K562 (cell line): ENCODE measurements around the gene RAD51D. TPM values are rescaled to one million over a fixed set of nuclear protein-coding genes. Genes with fewer than 3 reads are reported as not detected.

Experiments used
- BRD4 ChIP-seq: fragments of 200-600 bp; sonication (generic); IDR thresholded peaks from 2 replicates; pipeline ENCODE4 v1.6.1; 2017; ENCODE audit warnings: inconsistent platforms
- CTBP1 ChIP-seq: fragments of 450-650 bp; IDR thresholded peaks from 2 replicates; pipeline ENCODE4 v1.6.1; 2016; ENCODE audit warnings: borderline replicate concordance
- MLLT1 ChIP-seq, 2 experiments: fragments of 450-650 bp; IDR thresholded peaks; 2 replicates each; pipeline ENCODE4 v1.6.1; 2016
- NFIC ChIP-seq: fragments of 450-650 bp; IDR thresholded peaks from 2 replicates; pipeline ENCODE4 v1.6.1; 2017; ENCODE audit warnings: mild to moderate bottlenecking, inconsistent platforms
- POLR2AphosphoS2 ChIP-seq: IDR thresholded peaks from 2 replicates; pipeline ENCODE4 v1.6.1; 2012; ENCODE audit warnings: low read length, improper control_type of control experiment
- POLR2AphosphoS5 ChIP-seq: IDR thresholded peaks from 2 replicates; pipeline ENCODE4 v1.6.1; 2011; ENCODE audit warnings: mild to moderate bottlenecking, low read depth, low read length, moderate library complexity; ENCODE audit not compliant: control insufficient read depth, insufficient read depth
- RAD21 ChIP-seq, 2 experiments: fragments of 250-450 bp in 1 of 2; fragments of 450-650 bp in 1 of 2; sonication (Bioruptor Pico) in 1 of 2; formaldehyde crosslinking in 1 of 2; IDR thresholded peaks in 1 of 2; conservative IDR thresholded peaks in 1 of 2; 2 replicates each; pipeline versions ENCODE4 v1.4.0 to v1.8.0; 2020 to 2022; ENCODE audit warnings: mild to moderate bottlenecking in 2 of 2, moderate library complexity in 1 of 2
- SIX5 ChIP-seq, 2 experiments: IDR thresholded peaks; 2 replicates each; pipeline ENCODE4 v1.6.1; 2011; ENCODE audit warnings: low read length in 2 of 2, borderline replicate concordance in 1 of 2, low read depth in 1 of 2, mild to moderate bottlenecking in 1 of 2, moderate library complexity in 1 of 2; ENCODE audit not compliant: insufficient read depth in 1 of 2
- SMAD4 ChIP-seq: fragments of 250-450 bp; sonication (Bioruptor Pico); conservative IDR thresholded peaks from 2 replicates; pipeline ENCODE4 v1.8.0; 2021; ENCODE audit warnings: inconsistent platforms, mild to moderate bottlenecking, moderate library complexity
- SP1 ChIP-seq: sonication (generic); formaldehyde crosslinking; IDR thresholded peaks from 2 replicates; pipeline ENCODE4 v1.8.1; 2022; ENCODE audit warnings: mild to moderate bottlenecking, missing genetic modification reagents
- TAL1 ChIP-seq: fragments of 450-650 bp; IDR thresholded peaks from 2 replicates; pipeline ENCODE4 v1.6.1; 2016; ENCODE audit warnings: mild to moderate bottlenecking
- ZNF121 ChIP-seq: sonication (generic); formaldehyde crosslinking; conservative IDR thresholded peaks from 2 replicates; pipeline ENCODE4 v1.8.0; 2022; ENCODE audit warnings: missing genetic modification reagents
- ZNF24 ChIP-seq: fragments of 450-650 bp; IDR thresholded peaks from 2 replicates; pipeline ENCODE4 v1.6.1; 2016
- ZNF354B ChIP-seq: fragments of 250-450 bp; sonication (Bioruptor Pico); IDR thresholded peaks from 2 replicates; pipeline ENCODE4 v1.4.0; 2020
- ZNF431 ChIP-seq: sonication (generic); formaldehyde crosslinking; IDR thresholded peaks from 2 replicates; pipeline ENCODE4 v1.8.0; 2022; ENCODE audit warnings: mild to moderate bottlenecking, missing genetic modification reagents
- ZNF589 ChIP-seq: fragments of 200-800 bp; sonication (Bioruptor generic); IDR thresholded peaks from 2 replicates; pipeline ENCODE4 v1.6.1; 2016; ENCODE audit warnings: low read depth, missing genetic modification characterization, missing compliant biosample characterization
- polyA plus RNA-seq, 8 experiments: library from polyadenylated mRNA; depleted of rRNA in 4 of 8; stranded (reverse) in 5 of 8; unstranded in 3 of 8; fragments of >200 nt; fragmentation: Nextera tagmentation in 2 of 8; fragmentation: Illumina TruSeq in 1 of 8; extraction: Ambion mirVana in 2 of 8; extraction: Trizol in 1 of 8; gene quantifications; 2 replicates each; pipeline versions ENCODE4 v1.2.1 to v1.2.3, GENCODE V29; 2011 to 2014; ENCODE audit warnings: inconsistent platforms in 1 of 8, missing spikeins in 1 of 8
- total RNA-seq, 7 experiments: library from RNA; depleted of rRNA in 6 of 7; stranded (reverse); fragments of >200 nt in 6 of 7; fragmentation: Illumina TruSeq in 2 of 7; extraction: Trizol in 2 of 7; gene quantifications; 2 replicates each; pipeline versions ENCODE4 v1.2.1 to v1.2.3, GENCODE V29; 2011 to 2021; ENCODE audit warnings: low replicate concordance in 1 of 7
- TF ChIP-seq, protein P1 (sequence below): sonication (generic); formaldehyde crosslinking; IDR thresholded peaks from 2 replicates; pipeline ENCODE4 v1.8.0; 2022; ENCODE audit warnings: mild to moderate bottlenecking, missing genetic modification reagents
- TF ChIP-seq, protein P2 (sequence below): fragments of 450-650 bp; conservative IDR thresholded peaks from 2 replicates; pipeline ENCODE4 v1.6.1; 2016; ENCODE audit warnings: missing genetic modification characterization, low read depth, mild to moderate bottlenecking, control low read depth, missing compliant biosample characterization

RAD51D gene
- total and polyA plus RNA-seq, 9 of the 15 experiments (the other 6 are each of a cell fraction or from before 2014, with no cell fraction given) = 2.2 to 16.9 (median 8.7) TPM

DNA sequence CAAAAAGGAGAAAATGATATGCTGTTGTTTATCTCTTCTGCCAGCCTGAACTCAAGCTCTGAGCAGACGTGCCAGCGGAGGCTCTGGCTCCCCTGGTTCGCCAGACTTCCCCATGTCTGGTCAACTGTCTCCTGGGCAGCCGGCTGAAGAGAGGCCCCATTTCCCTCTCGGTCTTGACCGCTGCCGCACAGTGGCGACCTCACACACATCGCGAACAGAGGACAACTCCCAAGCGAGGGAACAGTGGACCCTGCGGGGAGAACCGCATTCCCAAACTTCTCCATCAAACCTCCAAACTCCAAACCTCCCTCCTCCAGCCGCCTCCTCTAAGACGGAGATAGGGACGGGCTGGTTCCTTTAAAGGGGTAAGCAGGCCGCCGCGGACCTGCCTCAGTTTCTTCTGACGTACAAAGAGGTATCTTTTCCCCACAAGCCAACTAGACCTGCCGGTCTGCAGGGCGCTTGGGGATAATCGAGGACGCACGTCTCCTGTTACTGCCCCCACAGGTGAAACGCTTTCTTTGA, 31.2 kb downstream of the RAD51D start (continued):
- TF ChIP-seq POLR2AphosphoS2 (no peak), ZNF431 (CRISPR knock-in tag) (no peak), MLLT1 (IDR thresholded peaks at IDR 0.05) (peak in 1 of 2 experiments; percentile 6; a peak in 1 of 4 replicates), NFIC (no peak), SMAD4 (peak; percentile 48; the same call in 1 of the 2 replicates), ZNF24 (0 out of 2 replicates have a peak, but pooled peaks have one; percentile 14), POLR2AphosphoS5 (no peak; the same call in 1 of the 2 replicates), SP1 (CRISPR knock-in tag) (0 out of 2 replicates have a peak, but pooled peaks have one; percentile 2), SIX5 (IDR thresholded peaks at IDR 0.05; ENCODE audit: borderline replicate concordance in 1 of 2, insufficient read depth in 1 of 2, low read depth in 1 of 2, low read length in 2 of 2) (no peak), ZNF121 (CRISPR knock-in tag) (no peak), RAD21 (CRISPR knock-in tag; conservative IDR thresholded peaks at IDR 0.05 in 1 of 2, IDR thresholded peaks at IDR 0.05 in 1 of 2) (no peak), CTBP1 (peak; percentile 42; the same call in 1 of the 2 replicates), BRD4 (0 out of 2 replicates have a peak, but pooled peaks have one; percentile 32), TAL1 (no peak), ZNF589 (CRISPR knock-in tag) (no peak), ZNF354B (CRISPR knock-in tag) (no peak)
- TF ChIP-seq, protein P1, sequence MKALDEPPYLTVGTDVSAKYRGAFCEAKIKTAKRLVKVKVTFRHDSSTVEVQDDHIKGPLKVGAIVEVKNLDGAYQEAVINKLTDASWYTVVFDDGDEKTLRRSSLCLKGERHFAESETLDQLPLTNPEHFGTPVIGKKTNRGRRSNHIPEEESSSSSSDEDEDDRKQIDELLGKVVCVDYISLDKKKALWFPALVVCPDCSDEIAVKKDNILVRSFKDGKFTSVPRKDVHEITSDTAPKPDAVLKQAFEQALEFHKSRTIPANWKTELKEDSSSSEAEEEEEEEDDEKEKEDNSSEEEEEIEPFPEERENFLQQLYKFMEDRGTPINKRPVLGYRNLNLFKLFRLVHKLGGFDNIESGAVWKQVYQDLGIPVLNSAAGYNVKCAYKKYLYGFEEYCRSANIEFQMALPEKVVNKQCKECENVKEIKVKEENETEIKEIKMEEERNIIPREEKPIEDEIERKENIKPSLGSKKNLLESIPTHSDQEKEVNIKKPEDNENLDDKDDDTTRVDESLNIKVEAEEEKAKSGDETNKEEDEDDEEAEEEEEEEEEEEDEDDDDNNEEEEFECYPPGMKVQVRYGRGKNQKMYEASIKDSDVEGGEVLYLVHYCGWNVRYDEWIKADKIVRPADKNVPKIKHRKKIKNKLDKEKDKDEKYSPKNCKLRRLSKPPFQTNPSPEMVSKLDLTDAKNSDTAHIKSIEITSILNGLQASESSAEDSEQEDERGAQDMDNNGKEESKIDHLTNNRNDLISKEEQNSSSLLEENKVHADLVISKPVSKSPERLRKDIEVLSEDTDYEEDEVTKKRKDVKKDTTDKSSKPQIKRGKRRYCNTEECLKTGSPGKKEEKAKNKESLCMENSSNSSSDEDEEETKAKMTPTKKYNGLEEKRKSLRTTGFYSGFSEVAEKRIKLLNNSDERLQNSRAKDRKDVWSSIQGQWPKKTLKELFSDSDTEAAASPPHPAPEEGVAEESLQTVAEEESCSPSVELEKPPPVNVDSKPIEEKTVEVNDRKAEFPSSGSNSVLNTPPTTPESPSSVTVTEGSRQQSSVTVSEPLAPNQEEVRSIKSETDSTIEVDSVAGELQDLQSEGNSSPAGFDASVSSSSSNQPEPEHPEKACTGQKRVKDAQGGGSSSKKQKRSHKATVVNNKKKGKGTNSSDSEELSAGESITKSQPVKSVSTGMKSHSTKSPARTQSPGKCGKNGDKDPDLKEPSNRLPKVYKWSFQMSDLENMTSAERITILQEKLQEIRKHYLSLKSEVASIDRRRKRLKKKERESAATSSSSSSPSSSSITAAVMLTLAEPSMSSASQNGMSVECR (CRISPR knock-in tag) = no peak
- TF ChIP-seq, protein P2, sequence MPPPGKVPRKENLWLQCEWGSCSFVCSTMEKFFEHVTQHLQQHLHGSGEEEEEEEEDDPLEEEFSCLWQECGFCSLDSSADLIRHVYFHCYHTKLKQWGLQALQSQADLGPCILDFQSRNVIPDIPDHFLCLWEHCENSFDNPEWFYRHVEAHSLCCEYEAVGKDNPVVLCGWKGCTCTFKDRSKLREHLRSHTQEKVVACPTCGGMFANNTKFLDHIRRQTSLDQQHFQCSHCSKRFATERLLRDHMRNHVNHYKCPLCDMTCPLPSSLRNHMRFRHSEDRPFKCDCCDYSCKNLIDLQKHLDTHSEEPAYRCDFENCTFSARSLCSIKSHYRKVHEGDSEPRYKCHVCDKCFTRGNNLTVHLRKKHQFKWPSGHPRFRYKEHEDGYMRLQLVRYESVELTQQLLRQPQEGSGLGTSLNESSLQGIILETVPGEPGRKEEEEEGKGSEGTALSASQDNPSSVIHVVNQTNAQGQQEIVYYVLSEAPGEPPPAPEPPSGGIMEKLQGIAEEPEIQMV (tag) = no peak
